HCT116 (cell line): Measurements from ENCODE around the gene ADARB2. TPM values are rescaled to one million over a fixed set of nuclear protein-coding genes. Genes with fewer than 3 reads are reported as not detected.

Source experiments
- ATAC-seq: fragments of 200-7000 bp; cut with Tn5 transposase; 2 replicates; pipeline ENCODE4 v1.9.1; 2020; ENCODE audit warnings: mild to moderate bottlenecking, moderate library complexity
- BruUV-seq: library from RNA; stranded (reverse); fragments of 400-500 nt; replicated peaks from 2 replicates; lab custom pipeline; 2021; lab: Mats Ljungman, UMichigan
- CTCF ChIA-PET: fragments of 300-600 bp; sonication (Branson Sonifier 250); formaldehyde crosslinking; loops from one replicate; lab custom pipeline; 2021; ENCODE audit warnings: antibody characterized with exemption; lab: Charles Lee
- POLR2A ChIA-PET: fragments of 300-600, 350-600 bp; sonication (Branson Sonifier 250); formaldehyde crosslinking; loops from one replicate; lab custom pipeline; 2021; ENCODE audit warnings: antibody characterized with exemption; lab: Charles Lee
- RAD21 ChIA-PET, 2 experiments: fragments of 300-600 bp; sonication (Branson Sonifier 250); formaldehyde crosslinking; loops; one replicate each; lab custom pipeline; 2023; ENCODE audit warnings: low total read pairs in 2 of 2; ENCODE audit not compliant: uncharacterized antibody in 2 of 2, unreplicated experiment in 2 of 2, low non-redundant PET in 1 of 2; lab: Charles Lee
- DNase-seq: peaks from one replicate; pipeline ENCODE4 v3.0.0-alpha.2; 2010; ENCODE audit warnings: low read depth, low spot score
- H2AFZ ChIP-seq: fragments of 200-600 bp; shearing (Covaris generic), sonication (generic); 2 replicates; pipeline ENCODE4 v1.6.1; 2017; ENCODE audit warnings: low read depth, mixed run types, mixed read lengths, antibody characterized with exemption, low read length; ENCODE audit not compliant: poor library complexity, severe bottlenecking
- H3K27ac ChIP-seq: 2 replicates; pipeline ENCODE4 v1.5.1; 2012; ENCODE audit warnings: low read depth, low read length
- H3K27me3 ChIP-seq: fragments of 200-600 bp; sonication (generic); 2 replicates; pipeline ENCODE4 v1.6.1; 2016; ENCODE audit warnings: mixed run types, low read length, mixed read lengths; ENCODE audit not compliant: insufficient read depth
- H3K36me3 ChIP-seq, 2 experiments: fragments of 200-500 bp in 1 of 2; fragments of 200-600 bp in 1 of 2; sonication (Bioruptor generic) in 1 of 2; sonication (generic) in 1 of 2; 2 replicates each; pipeline versions ENCODE4 v1.5.1 to v1.6.1; 2014 to 2016; ENCODE audit warnings: low read length in 2 of 2, inconsistent platforms in 1 of 2, mixed read lengths in 1 of 2, mixed run types in 1 of 2; ENCODE audit not compliant: insufficient read depth in 2 of 2, control insufficient read depth in 1 of 2
- H3K4me1 ChIP-seq, 2 experiments: fragments of 200-600 bp in 1 of 2; sonication (generic) in 1 of 2; 2 replicates each; pipeline versions ENCODE4 v1.5.1 to v1.6.1; 2012 to 2017; ENCODE audit warnings: low read length in 2 of 2, inconsistent platforms in 1 of 2, mild to moderate bottlenecking in 1 of 2, mixed read lengths in 1 of 2, mixed run types in 1 of 2, moderate library complexity in 1 of 2; ENCODE audit not compliant: insufficient read depth in 2 of 2, control insufficient read depth in 1 of 2
- H3K4me2 ChIP-seq: fragments of 200-600 bp; sonication (generic); 2 replicates; pipeline ENCODE4 v1.6.1; 2017; ENCODE audit warnings: mixed run types, low read length, mixed read lengths
- H3K4me3 ChIP-seq, 2 experiments: fragments of 200-600 bp in 1 of 2; sonication (generic) in 1 of 2; replicated peaks in 1 of 2; 2 replicates each; pipeline ENCODE4 v1.5.1; 2011 to 2016; ENCODE audit warnings: low read length in 2 of 2, control low read depth in 1 of 2, low read depth in 1 of 2, mild to moderate bottlenecking in 1 of 2, mixed read lengths in 1 of 2, mixed run types in 1 of 2
- H3K79me2 ChIP-seq: fragments of 200-600 bp; sonication (generic); 2 replicates; pipeline ENCODE4 v1.6.1; 2017; ENCODE audit warnings: mild to moderate bottlenecking, mixed run types, low read length, moderate library complexity, mixed read lengths; ENCODE audit not compliant: insufficient read depth
- H3K9ac ChIP-seq: fragments of 200-600 bp; sonication (generic); 2 replicates; pipeline ENCODE4 v1.6.1; 2016; ENCODE audit warnings: low read length, mixed read lengths
- H3K9me2 ChIP-seq: fragments of 200-600 bp; sonication (generic), shearing (Covaris generic); 2 replicates; pipeline ENCODE4 v1.6.1; 2017; ENCODE audit warnings: mixed run types, mild to moderate bottlenecking, moderate library complexity; ENCODE audit not compliant: insufficient read depth
- H3K9me3 ChIP-seq, 2 experiments: fragments of 200-500 bp in 1 of 2; fragments of 200-600 bp in 1 of 2; sonication (Bioruptor generic) in 1 of 2; sonication (generic) in 1 of 2; 2 replicates each; pipeline ENCODE4 v1.6.1; 2014 to 2017; ENCODE audit warnings: low read length in 2 of 2, mixed read lengths in 2 of 2, inconsistent platforms in 1 of 2, low read depth in 1 of 2, mild to moderate bottlenecking in 1 of 2, mixed run types in 1 of 2, moderate library complexity in 1 of 2; ENCODE audit not compliant: control insufficient read depth in 1 of 2, insufficient read depth in 1 of 2
- H4K20me1 ChIP-seq: fragments of 200-600 bp; sonication (generic), shearing (Covaris generic); 2 replicates; pipeline ENCODE4 v1.6.1; 2017; ENCODE audit warnings: mixed run types, mild to moderate bottlenecking, moderate library complexity; ENCODE audit not compliant: insufficient read depth
- EZH2phosphoT487 ChIP-seq: fragments of 200-600 bp; IDR thresholded peaks from 2 replicates; pipeline ENCODE4 v1.6.1; 2018; ENCODE audit warnings: antibody characterized with exemption, borderline replicate concordance
- POLR2A ChIP-seq: IDR thresholded peaks from 2 replicates; pipeline ENCODE4 v1.7.0; 2011; ENCODE audit warnings: borderline replicate concordance; ENCODE audit not compliant: insufficient read depth, insufficient read length; ENCODE audit errors: extremely low read depth
- REST ChIP-seq: IDR thresholded peaks from 2 replicates; pipeline ENCODE4 v1.6.1; 2012; ENCODE audit warnings: low read depth
- intact Hi-C: fragments of 100-400 bp; cut with micrococcal nuclease; formaldehyde crosslinking; loops from 2 replicates; pipeline ENCODE4 v1.10.0; 2022
- total RNA-seq: library from RNA; stranded (reverse); gene quantifications from one replicate; pipeline ENCODE4 v1.2.1, GENCODE V29; 2021; ENCODE audit not compliant: unreplicated experiment
- TF ChIP-seq, protein P1 (sequence below): IDR thresholded peaks from 2 replicates; pipeline ENCODE4 v1.6.1; 2011; ENCODE audit warnings: mild to moderate bottlenecking, low read length, moderate library complexity; ENCODE audit not compliant: insufficient replicate concordance; ENCODE audit errors: extremely low read depth

The ADARB2 gene
- total RNA-seq, 1 experiment from 2014 or later = not detected

GRCh38 chr10:1716839-1717238 is 20.5 kb downstream of the ADARB2 start:
- ChIA-PET RAD21 (no interaction called here), CTCF (no interaction called here)
- no peak for ATAC-seq

More at GRCh38 chr10:1716839-1717238, 20.5 kb downstream of the ADARB2 start:
- no peaks in the 10 kb centered on the region for H3K9me2 ChIP-seq
- H3K27me3 ChIP-seq = no peaks in the 10 kb centered on the region
- H3K36me3 ChIP-seq = no peaks in the 10 kb centered on the region
- H3K79me2 ChIP-seq = no peaks in the 10 kb centered on the region
- no peak overlapping the region for H3K4me3 ChIP-seq
- POLR2A ChIA-PET = no interaction called here
- no peak overlapping the region for H2AFZ ChIP-seq
- no peaks in the 10 kb centered on the region for H4K20me1 ChIP-seq
- no peaks in the 10 kb centered on the region for H3K9me3 ChIP-seq
- intact Hi-C loops = no loop called here
- H3K27ac ChIP-seq = no peak overlapping the region
- H3K4me2 ChIP-seq = no peak overlapping the region
- no peak overlapping the region for H3K9ac ChIP-seq
- DNase-seq = no peak
- no peaks in the 10 kb centered on the region for H3K4me1 ChIP-seq
- no TSS peak for BruUV-seq
- TF ChIP-seq, protein P1, sequence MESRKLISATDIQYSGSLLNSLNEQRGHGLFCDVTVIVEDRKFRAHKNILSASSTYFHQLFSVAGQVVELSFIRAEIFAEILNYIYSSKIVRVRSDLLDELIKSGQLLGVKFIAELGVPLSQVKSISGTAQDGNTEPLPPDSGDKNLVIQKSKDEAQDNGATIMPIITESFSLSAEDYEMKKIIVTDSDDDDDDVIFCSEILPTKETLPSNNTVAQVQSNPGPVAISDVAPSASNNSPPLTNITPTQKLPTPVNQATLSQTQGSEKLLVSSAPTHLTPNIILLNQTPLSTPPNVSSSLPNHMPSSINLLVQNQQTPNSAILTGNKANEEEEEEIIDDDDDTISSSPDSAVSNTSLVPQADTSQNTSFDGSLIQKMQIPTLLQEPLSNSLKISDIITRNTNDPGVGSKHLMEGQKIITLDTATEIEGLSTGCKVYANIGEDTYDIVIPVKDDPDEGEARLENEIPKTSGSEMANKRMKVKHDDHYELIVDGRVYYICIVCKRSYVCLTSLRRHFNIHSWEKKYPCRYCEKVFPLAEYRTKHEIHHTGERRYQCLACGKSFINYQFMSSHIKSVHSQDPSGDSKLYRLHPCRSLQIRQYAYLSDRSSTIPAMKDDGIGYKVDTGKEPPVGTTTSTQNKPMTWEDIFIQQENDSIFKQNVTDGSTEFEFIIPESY = no peak
- TF ChIP-seq POLR2A (no peak), EZH2phosphoT487 (no peak), REST (no peak)
